Measurements from ENCODE around the gene GAL3ST3. TPM values are rescaled to one million over a fixed set of nuclear protein-coding genes. Genes with fewer than 3 reads are reported as not detected.

GAL3ST3 gene
- polyA plus RNA-seq, 3 donors = not detected

- peaks cover 42 to 43% of the 10 kb centered on the region in 2 donors for H3K4me1 ChIP-seq (ENCODE audit: control insufficient read depth in 1 of 2, insufficient read depth in 2 of 2, low read length in 2 of 2)
- H3K36me3 ChIP-seq (replicated peaks in 1 of 2; ENCODE audit: control insufficient read depth in 1 of 2, insufficient read depth in 2 of 2, low read length in 2 of 2) = peaks cover 8 to 9% of the 10 kb centered on the region in 2 donors
- peaks cover 41% of the 10 kb centered on the region for H3K4me1 Mint-ChIP-seq
- DNase-seq = no peak
- no peaks in the 10 kb centered on the region for H3K9me3 ChIP-seq (replicated peaks in 1 of 2; ENCODE audit: control insufficient read depth in 1 of 2, insufficient read depth in 1 of 2, low read length in 2 of 2)
- no peak overlapping the region for H3K9ac ChIP-seq (ENCODE audit: insufficient read depth, low read length, poor library complexity, severe bottlenecking)
- H3K9me3 Mint-ChIP-seq = peaks cover 0 to 5% (median 2%) of the 10 kb centered on the region in 7 donors
- peaks cover 14 to 23% of the 10 kb centered on the region in 2 donors for H3K27me3 ChIP-seq (ENCODE audit: control insufficient read depth in 2 of 2, insufficient read depth in 2 of 2, low read length in 2 of 2)
- peak overlapping the region in 1 of 7 donors; percentile 33 for H3K27ac Mint-ChIP-seq
- H3K4me2 ChIP-seq (replicated peaks; ENCODE audit: extremely low read depth, low read length, poor library complexity, severe bottlenecking) = peak overlapping the region; percentile 53
- no peak overlapping the region for H3K4me3 Mint-ChIP-seq
- H2AFZ ChIP-seq (ENCODE audit: insufficient read depth, low read depth, low read length, poor library complexity, severe bottlenecking) = no peak overlapping the region
- 96% methylated on average over 5 of the region's 7 CpGs for WGBS (ENCODE audit: insufficient coverage)
- H3K36me3 Mint-ChIP-seq = peaks cover 19 to 27% of the 10 kb centered on the region in 2 donors
- H3K79me2 ChIP-seq (ENCODE audit: insufficient read depth, low read length) = no peaks in the 10 kb centered on the region
- H4K20me1 ChIP-seq (ENCODE audit: insufficient read depth, low read length) = no peaks in the 10 kb centered on the region
- no peak overlapping the region for H3K27ac ChIP-seq (ENCODE audit: low read depth in 1 of 2, low read length in 2 of 2)
- no peak for TF ChIP-seq CTCF (IDR thresholded peaks at IDR 0.05)
- peaks cover 22 to 35% (median 32%) of the 10 kb centered on the region in 3 donors for H3K27me3 Mint-ChIP-seq (ENCODE audit: low read depth in 3 of 3)
- intact Hi-C loops (cut with micrococcal nuclease) = no loop called here
- no peak overlapping the region for H3K4me3 ChIP-seq (replicated peaks in 1 of 3; ENCODE audit: low read depth in 2 of 3, low read length in 3 of 3)
Observed at GRCh38 chr11:66013762-66014100, 35.2 kb downstream of the GAL3ST3 start.

- Histone ChIP-seq H4K20me1 (ENCODE audit: insufficient read depth, low read length) (no peaks in the 10 kb centered on the region), H3K4me2 (replicated peaks; ENCODE audit: extremely low read depth, low read length, poor library complexity, severe bottlenecking) (peak overlapping the region; percentile 53), H3K9me3 (replicated peaks in 1 of 2; ENCODE audit: control insufficient read depth in 1 of 2, insufficient read depth in 1 of 2, low read length in 2 of 2) (no peaks in the 10 kb centered on the region), H3K27ac (ENCODE audit: low read depth in 1 of 2, low read length in 2 of 2) (peak overlapping the region; percentile 18 to 28), H3K4me3 (replicated peaks in 1 of 3; ENCODE audit: low read depth in 2 of 3, low read length in 3 of 3) (no peak overlapping the region), H3K79me2 (ENCODE audit: insufficient read depth, low read length) (no peaks in the 10 kb centered on the region), H2AFZ (ENCODE audit: insufficient read depth, low read depth, low read length, poor library complexity, severe bottlenecking) (peak overlapping the region; percentile 21), H3K9ac (ENCODE audit: insufficient read depth, low read length, poor library complexity, severe bottlenecking) (peak overlapping the region; percentile 16), H3K4me1 (ENCODE audit: control insufficient read depth in 1 of 2, insufficient read depth in 2 of 2, low read length in 2 of 2) (peaks cover 42 to 43% of the 10 kb centered on the region in 2 donors), H3K27me3 (ENCODE audit: control insufficient read depth in 2 of 2, insufficient read depth in 2 of 2, low read length in 2 of 2) (peaks cover 14 to 23% of the 10 kb centered on the region in 2 donors), H3K36me3 (replicated peaks in 1 of 2; ENCODE audit: control insufficient read depth in 1 of 2, insufficient read depth in 2 of 2, low read length in 2 of 2) (peaks cover 5 to 8% of the 10 kb centered on the region in 2 donors)
- intact Hi-C loops (cut with micrococcal nuclease) = no loop called here
- H3K27me3 Mint-ChIP-seq (ENCODE audit: low read depth in 3 of 3) = peaks cover 22 to 35% (median 32%) of the 10 kb centered on the region in 3 donors
- peak overlapping the region; percentile 42 to 87 (median 71) for H3K27ac Mint-ChIP-seq
- peak; percentile 90 to 97 (median 95) for DNase-seq
- peaks cover 40% of the 10 kb centered on the region for H3K4me1 Mint-ChIP-seq
- TF ChIP-seq CTCF (IDR thresholded peaks at IDR 0.05) = no peak
- H3K36me3 Mint-ChIP-seq = peaks cover 13 to 21% of the 10 kb centered on the region in 2 donors
- H3K4me3 Mint-ChIP-seq = peak overlapping the region in 1 of 2 donors; percentile 71
- 21% methylated on average over 9 of the region's 12 CpGs for WGBS (ENCODE audit: insufficient coverage)
- peaks cover 0 to 5% (median 2%) of the 10 kb centered on the region in 7 donors for H3K9me3 Mint-ChIP-seq
Observed at GRCh38 chr11:66012946-66013761, 35.8 kb downstream of the GAL3ST3 start.
